ENCODE measurements around the gene FLT1.

DNA sequence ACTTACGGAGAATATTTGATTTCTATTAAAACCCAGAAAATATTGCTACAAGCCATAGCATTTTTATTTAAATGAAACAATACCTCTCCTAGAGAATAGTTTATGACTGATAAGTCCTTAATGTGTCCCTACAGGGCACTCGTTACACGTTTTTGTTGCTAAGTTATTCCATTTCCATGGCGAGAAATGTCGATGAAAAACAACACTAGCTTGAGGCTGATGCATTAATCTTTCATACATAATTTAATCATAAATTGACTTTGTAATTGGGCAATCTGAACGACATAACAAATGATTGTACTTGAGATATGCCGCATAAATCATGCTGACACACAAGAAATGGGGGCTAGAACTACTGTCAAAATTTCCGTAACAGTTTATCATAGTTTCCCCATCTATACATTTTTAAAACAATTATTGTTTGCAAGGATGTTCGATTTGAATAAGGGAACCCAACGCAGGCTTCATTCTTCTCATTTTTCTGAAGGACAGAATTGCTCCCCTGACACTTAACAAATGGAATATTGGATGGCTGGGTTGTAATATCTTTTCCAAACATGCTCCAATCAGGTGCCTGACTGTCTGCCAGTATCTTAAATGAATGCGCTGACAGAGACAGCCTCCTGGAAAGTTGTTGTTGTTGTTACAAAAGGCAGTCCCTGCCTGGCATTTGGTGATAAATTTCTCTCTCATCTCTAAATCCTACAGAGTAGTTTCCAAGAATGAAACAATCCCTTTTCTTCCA, 61.9 kb downstream of the FLT1 start:
- TF ChIP-seq POLR2AphosphoS5 (IDR thresholded peaks at IDR 0.05): no peak
- TF ChIP-seq, protein P1, sequence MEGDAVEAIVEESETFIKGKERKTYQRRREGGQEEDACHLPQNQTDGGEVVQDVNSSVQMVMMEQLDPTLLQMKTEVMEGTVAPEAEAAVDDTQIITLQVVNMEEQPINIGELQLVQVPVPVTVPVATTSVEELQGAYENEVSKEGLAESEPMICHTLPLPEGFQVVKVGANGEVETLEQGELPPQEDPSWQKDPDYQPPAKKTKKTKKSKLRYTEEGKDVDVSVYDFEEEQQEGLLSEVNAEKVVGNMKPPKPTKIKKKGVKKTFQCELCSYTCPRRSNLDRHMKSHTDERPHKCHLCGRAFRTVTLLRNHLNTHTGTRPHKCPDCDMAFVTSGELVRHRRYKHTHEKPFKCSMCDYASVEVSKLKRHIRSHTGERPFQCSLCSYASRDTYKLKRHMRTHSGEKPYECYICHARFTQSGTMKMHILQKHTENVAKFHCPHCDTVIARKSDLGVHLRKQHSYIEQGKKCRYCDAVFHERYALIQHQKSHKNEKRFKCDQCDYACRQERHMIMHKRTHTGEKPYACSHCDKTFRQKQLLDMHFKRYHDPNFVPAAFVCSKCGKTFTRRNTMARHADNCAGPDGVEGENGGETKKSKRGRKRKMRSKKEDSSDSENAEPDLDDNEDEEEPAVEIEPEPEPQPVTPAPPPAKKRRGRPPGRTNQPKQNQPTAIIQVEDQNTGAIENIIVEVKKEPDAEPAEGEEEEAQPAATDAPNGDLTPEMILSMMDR (IDR thresholded peaks at IDR 0.05): no peak
